Prostate gland (tissue), 2 donors: ENCODE data around the gene MGLL. TPM values are rescaled to one million over a fixed set of nuclear protein-coding genes. Genes with fewer than 3 reads are reported as not detected.

Experiments
- DNase-seq: peaks from one replicate; pipeline ENCODE4 v3.0.0-alpha.2; 2019; ENCODE audit warnings: low spot score
- H3K27ac ChIP-seq, 2 donors: fragments of 200-600 bp; sonication (generic); 2 replicates each; pipeline ENCODE4 v1.5.1; 2017 to 2019
- H3K27me3 ChIP-seq: fragments of 200-600 bp; sonication (generic); replicated peaks from 2 replicates; pipeline ENCODE4 v1.5.1; 2019; ENCODE audit not compliant: insufficient read depth
- H3K36me3 ChIP-seq, 2 donors: fragments of 200-600 bp; sonication (generic); 1 replicate in 1 of 2; 2 replicates in 1 of 2; pipeline versions ENCODE4 v1.5.1 to v1.8.1; 2017 to 2019
- H3K4me1 ChIP-seq: fragments of 200-600 bp; sonication (generic); replicated peaks from 2 replicates; pipeline ENCODE4 v1.5.1; 2019
- H3K4me3 ChIP-seq, 2 donors: fragments of 200-600 bp; sonication (generic); 2 replicates each; pipeline ENCODE4 v1.5.1; 2017 to 2019
- H3K9me3 ChIP-seq: fragments of 200-600 bp; sonication (generic); 2 replicates; pipeline ENCODE4 v1.5.1; 2017
- CTCF ChIP-seq, 4 experiments: fragments of 200-600 bp in 2 of 4; fragments of 450-650 bp in 2 of 4; sonication (generic) in 2 of 4; IDR thresholded peaks; 1 replicate in 3 of 4; 2 replicates in 1 of 4; pipeline ENCODE4 v1.5.1; 2016 to 2019; ENCODE audit warnings: antibody characterized with exemption in 4 of 4, mild to moderate bottlenecking in 2 of 4, moderate library complexity in 2 of 4
- POLR2A ChIP-seq: fragments of 450-650 bp; IDR thresholded peaks from one replicate; pipeline ENCODE4 v1.6.1; 2016; ENCODE audit warnings: antibody characterized with exemption, mild to moderate bottlenecking
- POLR2AphosphoS5 ChIP-seq: sonication (generic); formaldehyde crosslinking; IDR thresholded peaks from one replicate; pipeline ENCODE4 v1.6.1; 2017; ENCODE audit warnings: antibody characterized with exemption
- WGBS: methylation state at CpG from one replicate; pipeline ENCODE4 v1.1.5; 2018; 5-methylcytosine and 5-hydroxymethylcytosine counted together
- intact Hi-C: fragments of 100-400 bp; cut with DNase I; formaldehyde crosslinking; loops from one replicate; pipeline ENCODE4 v1.14.2; 2022
- total RNA-seq, 2 donors: library from RNA; depleted of rRNA; stranded (reverse); fragments of >200 nt; gene quantifications; one replicate each; pipeline ENCODE4 v1.1.0, GENCODE V29; 2016

Gene MGLL
- total RNA-seq, 2 donors from 2014 or later: 20.0 to 31.8 TPM

GRCh38 chr3:127769284-127770081 is 52.8 kb downstream of the MGLL start:
- no peak overlapping the region for H3K27ac ChIP-seq
- H3K4me3 ChIP-seq: no peak overlapping the region
- TF ChIP-seq POLR2AphosphoS5 (no peak), CTCF (IDR thresholded peaks at IDR 0.05) (no peak), POLR2A (no peak)
- H3K27me3 ChIP-seq: no peaks in the 10 kb centered on the region
- no peaks in the 10 kb centered on the region for H3K36me3 ChIP-seq
- no peaks in the 10 kb centered on the region for H3K9me3 ChIP-seq
- no peak for DNase-seq
- intact Hi-C loops: no loop called here
- 93% methylated on average over 13 of the region's 13 CpGs for WGBS
- no peaks in the 10 kb centered on the region for H3K4me1 ChIP-seq

- no peaks in the 10 kb centered on the region for H3K9me3 ChIP-seq
- H3K27me3 ChIP-seq: no peaks in the 10 kb centered on the region
- no peak overlapping the region for H3K4me3 ChIP-seq
- TF ChIP-seq POLR2AphosphoS5: no peak
- TF ChIP-seq POLR2A: no peak
- no peaks in the 10 kb centered on the region for H3K4me1 ChIP-seq
- WGBS: 84% methylated on average over 4 of the region's 4 CpGs
- H3K27ac ChIP-seq: no peak overlapping the region
- no peak for DNase-seq
- intact Hi-C loops: no loop called here
- H3K36me3 ChIP-seq: no peaks in the 10 kb centered on the region
Measured at GRCh38 chr3:127768346-127769008, 53.8 kb downstream of the MGLL start.

- Histone ChIP-seq H3K27me3 (no peaks in the 10 kb centered on the region), H3K9me3 (no peaks in the 10 kb centered on the region), H3K36me3 (no peaks in the 10 kb centered on the region), H3K4me1 (no peaks in the 10 kb centered on the region), H3K4me3 (no peak overlapping the region), H3K27ac (no peak overlapping the region)
- no peak for DNase-seq
- TF ChIP-seq POLR2A (no peak), CTCF (IDR thresholded peaks at IDR 0.05) (no peak), POLR2AphosphoS5 (no peak)
- intact Hi-C loops: no loop called here
- 78% methylated on average over 1 of the region's 1 CpG for whole genome bisulfite sequencing
Measured at GRCh38 chr3:127767126-127767525, 55.2 kb downstream of the MGLL start.

- Histone ChIP-seq H3K9me3 (no peaks in the 10 kb centered on the region), H3K36me3 (no peaks in the 10 kb centered on the region), H3K4me3 (no peak overlapping the region), H3K27me3 (no peaks in the 10 kb centered on the region), H3K4me1 (no peaks in the 10 kb centered on the region), H3K27ac (no peak overlapping the region)
- no peak for DNase-seq
- intact Hi-C loops: no loop called here
- TF ChIP-seq POLR2AphosphoS5 (no peak), POLR2A (no peak), CTCF (IDR thresholded peaks at IDR 0.05) (no peak)
- 96% methylated on average over 7 of the region's 7 CpGs for WGBS
Measured at GRCh38 chr3:127765735-127766134, 56.6 kb downstream of the MGLL start.

- WGBS: 87% methylated on average over 5 of the region's 5 CpGs
- Histone ChIP-seq H3K27ac (no peak overlapping the region), H3K9me3 (no peaks in the 10 kb centered on the region), H3K4me3 (no peak overlapping the region), H3K27me3 (no peaks in the 10 kb centered on the region), H3K36me3 (no peaks in the 10 kb centered on the region), H3K4me1 (no peaks in the 10 kb centered on the region)
- DNase-seq: no peak
- no peak for TF ChIP-seq CTCF (IDR thresholded peaks at IDR 0.05)
- no peak for TF ChIP-seq POLR2AphosphoS5
- TF ChIP-seq POLR2A: no peak
- intact Hi-C loops: no loop called here
Measured at GRCh38 chr3:127764841-127765362, 57.4 kb downstream of the MGLL start.
